HG03354 (cell line): ENCODE measurements around the gene ZGPAT.

Experiments used
- ATAC-seq: cut with Tn5 transposase; IDR thresholded peaks from one replicate; pipeline ENCODE4 v1.9.1; 2021; ENCODE audit warnings: mild to moderate bottlenecking; ENCODE audit not compliant: unreplicated experiment, poor library complexity, severe bottlenecking

ZGPAT gene

DNA sequence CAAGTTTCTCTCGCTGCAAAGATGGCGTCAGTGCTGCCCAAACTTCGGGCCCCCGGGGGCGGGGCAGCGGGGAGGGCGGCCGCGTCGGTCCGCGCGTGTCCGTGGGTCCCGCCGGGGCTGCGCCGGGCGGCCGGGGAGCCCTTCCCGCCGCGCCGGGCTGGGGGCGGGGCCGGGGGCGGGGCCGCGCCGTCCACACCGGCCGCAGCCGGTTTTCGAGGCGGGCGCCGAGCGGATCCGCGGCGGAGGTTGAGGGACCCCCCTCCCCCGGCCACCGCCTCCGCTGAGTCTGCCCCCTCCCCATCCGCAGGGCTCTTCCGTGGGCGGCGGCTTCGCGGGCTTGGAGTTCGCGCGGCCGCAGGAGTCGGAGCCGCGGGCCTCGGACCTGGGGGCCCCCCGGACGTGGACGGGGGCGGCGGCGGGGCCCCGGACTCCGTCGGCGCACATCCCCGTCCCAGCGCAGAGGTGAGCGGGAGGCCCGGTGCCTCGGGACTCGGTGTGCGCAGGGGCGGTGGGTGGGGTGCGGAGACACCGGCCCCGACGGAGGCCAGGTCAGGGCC, 32.3 kb downstream of the ZGPAT start:
- peak; percentile 20 for ATAC-seq

DNA sequence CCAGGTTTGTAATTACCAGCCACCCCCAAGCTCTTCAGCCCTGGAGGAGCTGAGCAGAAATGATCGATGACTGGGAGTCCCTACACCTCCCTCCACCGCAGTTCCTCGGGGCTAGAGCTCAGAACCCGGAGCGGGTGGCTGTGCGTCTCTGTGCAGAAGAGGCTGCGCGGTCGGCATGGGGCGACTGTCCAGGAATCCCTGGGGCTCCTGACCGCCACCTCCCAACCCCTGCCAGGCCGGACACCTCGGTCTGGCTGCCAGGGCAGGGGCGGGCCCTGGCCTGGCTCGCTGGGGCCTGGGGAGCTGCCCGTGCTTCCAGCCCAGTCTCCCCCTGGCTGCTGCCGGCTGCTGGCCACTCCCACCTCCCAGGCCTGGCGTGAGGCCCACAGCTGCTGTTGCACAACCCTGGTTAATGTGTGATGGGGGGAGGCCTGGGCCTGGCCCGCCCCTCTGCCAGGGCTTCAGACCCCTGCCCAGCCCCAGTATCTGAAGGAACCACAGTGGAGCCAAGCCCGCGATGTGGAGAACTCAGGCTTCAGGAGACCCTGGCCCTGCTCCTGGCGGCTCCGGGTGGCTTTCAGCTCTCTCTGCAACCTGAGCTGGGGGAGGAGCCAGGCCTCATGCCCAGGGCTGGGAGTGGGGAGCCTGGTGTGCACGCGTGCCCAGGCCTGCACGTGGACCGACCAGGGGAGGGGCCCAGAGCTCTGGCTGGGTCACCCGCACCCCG, 33.0 kb downstream of the ZGPAT start:
- ATAC-seq, result peak; percentile 1

DNA sequence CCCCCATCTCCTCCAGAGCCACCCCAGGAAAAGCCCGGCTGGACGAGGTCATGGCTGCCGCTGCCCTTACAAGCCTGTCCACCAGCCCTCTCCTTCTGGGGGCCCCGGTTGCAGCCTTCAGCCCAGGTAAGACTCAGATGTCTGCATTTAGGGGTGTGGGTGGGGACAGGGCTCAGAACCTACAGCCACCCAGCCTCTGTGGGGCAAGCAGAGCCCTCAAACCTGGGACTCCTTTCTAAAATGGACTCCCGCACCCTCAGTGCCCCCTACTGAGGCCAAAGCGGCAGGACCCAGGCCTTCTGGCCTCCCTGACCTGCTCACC, 33.5 kb downstream of the ZGPAT start:
- no peak for ATAC-seq

DNA sequence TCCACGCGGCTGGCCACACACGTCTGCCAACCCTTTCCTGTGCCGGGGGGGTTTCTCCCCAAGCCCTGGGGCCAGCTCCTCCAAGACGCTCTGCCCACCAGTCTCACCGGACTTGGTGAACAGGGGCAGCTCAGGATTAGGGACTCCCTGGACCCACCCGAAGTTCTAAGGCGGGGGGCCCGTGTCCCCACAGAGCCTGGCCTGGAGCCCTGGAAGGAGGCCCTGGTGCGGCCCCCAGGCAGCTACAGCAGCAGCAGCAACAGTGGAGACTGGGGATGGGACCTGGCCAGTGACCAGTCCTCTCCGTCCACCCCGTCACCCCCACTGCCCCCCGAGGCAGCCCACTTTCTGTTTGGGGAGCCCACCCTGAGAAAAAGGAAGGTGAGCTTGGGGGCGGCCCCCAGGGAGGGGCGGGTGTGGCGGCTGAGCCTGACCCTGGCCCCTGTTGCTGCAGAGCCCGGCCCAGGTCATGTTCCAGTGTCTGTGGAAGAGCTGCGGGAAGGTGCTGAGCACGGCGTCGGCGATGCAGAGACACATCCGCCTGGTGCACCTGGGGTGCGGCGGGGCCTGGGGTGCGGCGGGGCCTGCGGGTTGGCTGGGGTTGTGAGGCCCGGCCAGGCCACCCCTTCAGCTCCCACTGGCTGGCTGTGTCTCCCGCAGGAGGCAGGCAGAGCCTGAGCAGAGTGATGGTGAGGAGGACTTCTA, 34.0 kb downstream of the ZGPAT start:
- no peak for ATAC-seq

DNA sequence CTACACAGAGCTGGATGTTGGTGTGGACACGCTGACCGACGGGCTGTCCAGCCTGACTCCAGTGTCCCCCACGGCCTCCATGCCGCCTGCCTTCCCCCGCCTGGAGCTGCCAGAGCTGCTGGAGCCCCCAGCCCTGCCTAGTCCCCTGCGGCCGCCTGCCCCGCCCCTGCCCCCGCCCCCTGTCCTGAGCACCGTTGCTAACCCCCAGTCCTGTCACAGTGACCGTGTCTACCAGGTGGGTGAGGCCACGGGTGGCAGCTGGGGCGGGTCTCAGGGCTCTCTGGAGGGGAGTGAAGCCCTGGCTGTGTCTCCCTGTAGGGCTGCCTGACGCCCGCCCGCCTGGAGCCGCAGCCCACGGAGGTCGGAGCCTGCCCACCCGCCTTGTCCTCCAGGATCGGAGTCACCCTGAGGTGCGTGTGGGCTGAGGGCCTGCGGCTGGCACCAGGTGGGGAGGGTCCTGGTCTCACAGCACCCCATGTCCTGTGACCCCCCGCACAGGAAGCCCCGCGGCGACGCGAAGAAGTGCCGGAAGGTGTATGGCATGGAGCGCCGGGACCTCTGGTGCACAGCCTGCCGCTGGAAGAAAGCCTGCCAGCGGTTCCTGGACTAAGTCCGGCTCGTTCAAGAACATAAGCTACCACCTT, 34.7 kb downstream of the ZGPAT start:
- no peak for ATAC-seq

DNA sequence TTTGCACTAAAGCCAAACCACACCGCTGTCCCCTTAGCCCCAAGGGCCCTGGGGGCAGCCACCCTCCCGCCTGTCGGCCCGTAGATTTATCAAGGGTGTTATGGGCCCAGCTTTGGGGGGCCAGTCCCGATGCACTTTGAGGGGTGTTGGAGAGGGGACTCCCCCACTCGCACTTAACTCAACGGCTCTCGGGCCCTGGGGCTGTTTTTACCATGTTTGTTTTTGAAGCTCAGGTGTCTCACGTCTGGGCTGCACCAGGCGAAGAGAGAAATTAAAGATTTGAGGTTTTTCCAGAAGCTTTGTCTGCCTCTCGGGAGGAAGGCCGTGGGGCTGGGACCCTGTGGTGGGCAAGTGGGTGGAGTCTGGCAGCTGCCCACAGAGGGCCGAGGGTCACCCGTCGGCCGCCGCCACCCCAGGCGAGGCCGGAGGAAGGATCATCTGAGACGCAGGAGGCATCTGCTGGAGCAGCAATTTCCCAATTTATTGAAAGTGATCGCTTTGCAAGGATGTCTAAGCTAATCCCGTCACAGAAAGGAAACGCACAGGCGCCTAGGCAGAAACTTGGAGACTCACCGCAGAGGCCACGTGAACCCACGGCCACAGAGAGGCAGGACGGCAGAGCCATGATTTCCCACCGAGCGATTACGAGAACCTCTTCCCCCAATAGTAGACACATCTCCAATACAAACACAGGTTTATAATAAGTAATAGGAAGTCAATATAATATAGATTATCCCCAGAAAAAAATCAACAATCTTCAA, 35.6 kb downstream of the ZGPAT start:
- no peak for ATAC-seq

DNA sequence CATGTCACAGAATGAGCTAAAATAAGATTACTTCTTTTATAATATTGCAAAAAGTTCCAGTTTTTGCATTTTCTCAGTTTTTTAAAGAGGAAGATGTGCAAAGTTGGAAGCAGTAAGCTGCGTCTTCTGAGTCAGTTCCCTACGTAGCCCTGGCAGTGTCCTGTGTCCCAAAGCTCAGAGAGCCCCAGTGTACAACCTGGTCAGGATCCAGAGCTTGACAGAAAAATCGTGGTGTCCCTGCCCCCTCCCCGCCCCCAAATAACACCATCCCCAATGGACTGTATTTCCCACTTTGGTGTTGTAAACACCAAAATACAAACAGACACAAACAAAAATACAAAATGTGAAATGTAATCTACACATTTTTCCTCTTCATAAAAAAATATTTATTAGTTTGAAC, 36.3 kb downstream of the ZGPAT start:
- no peak for ATAC-seq

DNA sequence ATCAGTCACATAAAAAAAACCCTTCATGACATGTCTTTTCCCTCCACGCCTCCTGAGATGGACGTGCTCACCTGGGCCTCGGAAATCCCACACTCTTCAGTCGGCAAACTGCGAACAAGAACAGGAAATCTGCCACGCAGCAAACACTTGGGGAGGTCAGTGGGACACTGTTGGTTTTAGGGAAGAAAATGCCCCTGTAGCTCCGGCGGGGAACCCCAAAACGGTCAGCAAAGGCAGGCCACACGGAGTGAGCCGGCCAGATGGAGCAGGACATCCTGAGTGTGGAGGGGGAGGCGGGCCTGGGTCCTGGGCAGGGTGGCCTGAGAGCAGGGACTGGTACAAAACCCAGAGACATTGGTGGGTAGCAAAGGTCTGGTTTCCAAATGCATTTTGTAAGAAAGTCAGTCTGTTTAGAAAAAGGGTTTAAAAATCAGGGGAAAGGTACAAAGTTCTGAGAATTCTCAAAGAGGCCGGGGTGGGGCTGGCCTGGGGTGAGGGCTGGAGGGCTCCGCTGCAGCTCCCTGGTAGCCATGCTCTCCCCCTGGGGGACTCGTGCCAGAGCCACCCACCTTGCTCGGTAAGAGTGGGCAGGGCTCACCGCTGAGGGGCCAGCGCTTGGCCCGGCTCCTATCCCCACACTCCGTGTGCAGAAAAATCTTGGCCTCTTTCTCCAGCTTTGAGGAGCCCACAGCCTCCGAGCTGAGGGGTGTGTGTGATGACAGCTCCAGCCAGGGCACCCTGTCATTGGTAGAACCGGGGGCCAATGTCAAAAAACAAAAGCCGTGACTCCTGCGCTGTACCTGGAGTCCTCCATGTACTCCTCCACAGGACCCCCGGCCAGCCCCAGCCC, 37.0 kb downstream of the ZGPAT start:
- ATAC-seq, result no peak

DNA sequence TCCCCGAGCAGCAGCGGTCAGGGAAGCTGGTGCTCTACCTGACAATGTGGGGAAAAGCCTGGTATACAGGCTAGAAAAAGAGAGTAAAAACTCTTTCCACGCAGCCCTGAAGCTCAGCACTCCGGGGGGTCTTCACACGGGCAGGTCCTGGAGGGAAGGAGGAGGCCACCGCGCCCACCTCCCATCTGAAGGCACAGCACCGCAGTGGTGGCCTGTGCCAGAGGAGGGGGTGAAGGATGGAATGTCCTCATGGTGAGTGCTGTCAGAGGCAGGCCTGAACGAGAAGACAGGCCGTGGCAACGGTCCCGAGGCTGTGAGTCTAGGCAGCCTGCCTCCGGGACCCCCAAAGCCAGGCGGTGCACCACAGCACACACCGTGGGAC, 37.6 kb downstream of the ZGPAT start:
- no peak for ATAC-seq

DNA sequence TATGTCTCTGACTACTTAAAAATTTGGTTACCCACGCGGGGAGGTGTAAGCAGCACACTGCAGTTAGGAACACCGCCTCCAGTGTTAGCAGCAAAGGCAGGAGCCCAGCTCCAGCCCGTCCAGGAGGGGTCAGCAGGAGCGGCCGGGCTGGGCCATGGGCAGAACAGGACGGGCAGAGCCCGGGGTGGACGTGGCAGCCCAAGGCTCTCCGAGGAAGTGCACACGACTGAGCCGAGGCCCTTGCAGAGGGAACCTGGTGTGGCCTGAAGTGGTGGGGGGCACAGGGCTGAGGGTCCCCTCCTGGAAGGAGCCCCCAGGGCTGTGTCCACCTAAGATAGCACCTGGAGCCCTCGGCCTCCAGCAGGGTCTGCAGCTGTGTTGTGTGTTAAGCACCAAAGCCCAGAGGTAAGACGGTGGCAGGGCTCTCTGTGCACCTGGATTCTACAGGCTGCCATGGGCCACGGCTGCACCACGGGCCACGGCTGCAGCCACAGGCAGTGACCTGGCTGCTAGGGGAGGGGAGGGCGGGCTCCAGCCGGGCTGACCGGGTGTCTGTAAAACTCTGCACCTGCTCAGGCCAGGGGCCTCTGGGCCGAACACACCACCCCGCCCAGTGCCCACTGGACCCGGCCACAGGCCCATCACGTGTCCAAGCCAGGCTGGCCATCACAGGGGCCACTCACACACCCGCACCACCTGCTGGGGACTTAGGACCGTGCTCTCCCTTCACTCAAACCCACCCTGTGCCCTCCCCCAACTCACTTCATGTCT, 38.3 kb downstream of the ZGPAT start:
- ATAC-seq, result no peak

DNA sequence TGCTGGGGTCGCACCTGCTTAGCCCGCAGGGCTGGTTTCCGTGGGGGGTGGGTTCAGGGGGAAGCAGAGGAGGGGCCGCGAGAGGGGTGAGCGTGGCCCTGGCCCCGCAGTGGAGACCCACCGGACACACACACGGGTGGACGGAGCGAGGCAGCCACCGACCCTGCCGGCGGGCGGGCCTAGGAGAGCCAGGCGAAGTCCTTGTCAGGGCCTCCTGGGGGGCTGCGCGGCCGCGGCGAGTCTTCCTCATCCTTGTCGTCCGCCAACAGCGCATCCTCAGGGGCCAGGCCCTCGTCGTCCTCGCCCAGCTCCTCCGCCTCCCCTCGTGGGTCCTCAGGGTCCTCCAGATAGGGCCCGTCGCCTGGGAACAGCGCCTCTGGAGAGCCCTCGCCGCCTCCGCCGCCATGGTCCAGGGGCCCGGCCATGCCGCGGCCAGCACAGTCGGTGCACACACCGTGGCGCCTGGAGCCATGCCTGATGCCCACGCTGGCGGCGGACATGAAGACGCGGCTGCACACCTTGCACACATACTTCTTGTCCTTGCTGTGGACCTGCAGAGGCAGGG, 39.0 kb downstream of the ZGPAT start:
- ATAC-seq, result no peak

DNA sequence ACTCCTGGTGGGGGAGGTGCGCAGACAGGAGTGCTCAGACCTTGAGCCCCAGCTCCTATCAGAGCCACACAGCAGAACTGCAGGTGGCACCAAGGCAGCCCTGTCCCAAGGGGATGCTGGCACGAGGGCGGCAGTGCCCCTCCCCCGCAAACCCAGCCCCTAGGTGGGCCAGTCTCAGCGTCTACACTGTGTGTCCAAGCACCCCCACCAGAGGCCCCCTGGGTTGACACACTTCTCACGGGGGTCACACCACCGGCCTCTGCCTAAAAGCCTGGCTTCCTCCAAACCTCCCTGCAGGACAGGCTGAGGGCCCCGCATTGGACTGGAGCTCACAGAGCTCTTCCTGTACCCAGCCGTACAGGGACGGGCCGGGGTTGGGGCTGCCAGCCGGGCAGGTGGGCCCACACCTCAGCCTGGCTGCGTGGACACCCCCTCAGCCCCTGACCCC, 39.8 kb downstream of the ZGPAT start:
- ATAC-seq, result no peak

DNA sequence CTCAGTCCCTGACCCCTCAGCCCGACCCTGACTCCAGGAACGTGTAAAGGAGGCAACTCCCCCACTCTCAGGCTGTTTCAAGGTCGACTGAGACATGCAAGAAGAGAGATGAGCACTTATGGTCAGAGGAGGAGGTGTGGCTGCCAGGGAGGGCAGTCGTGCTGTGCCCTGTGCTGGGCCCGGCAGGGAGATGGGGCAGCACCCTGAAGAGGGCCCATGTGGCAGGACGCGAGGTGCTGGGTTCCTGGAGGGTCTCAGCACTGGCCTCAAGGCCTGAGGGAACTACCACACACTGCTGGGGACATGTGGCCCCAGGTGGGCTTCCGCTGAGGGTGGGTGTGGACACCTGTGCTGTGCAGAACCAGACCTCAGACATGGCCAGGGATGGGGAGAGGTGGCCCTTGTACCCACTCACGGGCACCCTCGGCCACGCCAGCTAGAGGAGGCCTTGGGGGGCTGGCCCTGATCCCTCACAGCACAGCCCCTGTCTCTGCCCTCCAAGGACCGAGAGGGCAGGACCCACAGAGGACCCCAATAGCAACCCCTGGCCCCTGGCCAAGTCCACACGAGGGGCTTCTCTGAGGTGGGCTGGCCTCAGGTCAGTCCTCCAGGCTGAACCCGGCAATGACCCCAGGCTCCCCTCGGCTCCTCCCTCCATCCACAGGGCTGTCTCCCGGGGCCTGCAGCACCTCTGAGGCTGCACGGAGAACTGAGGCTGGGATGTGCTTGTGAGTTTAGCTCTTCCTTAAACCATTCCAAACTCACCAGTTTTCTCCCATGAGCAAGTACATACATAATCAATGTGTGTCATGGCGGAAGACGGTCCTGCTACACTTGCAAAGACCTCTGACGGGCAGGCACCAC, 40.5 kb downstream of the ZGPAT start:
- ATAC-seq, result no peak

DNA sequence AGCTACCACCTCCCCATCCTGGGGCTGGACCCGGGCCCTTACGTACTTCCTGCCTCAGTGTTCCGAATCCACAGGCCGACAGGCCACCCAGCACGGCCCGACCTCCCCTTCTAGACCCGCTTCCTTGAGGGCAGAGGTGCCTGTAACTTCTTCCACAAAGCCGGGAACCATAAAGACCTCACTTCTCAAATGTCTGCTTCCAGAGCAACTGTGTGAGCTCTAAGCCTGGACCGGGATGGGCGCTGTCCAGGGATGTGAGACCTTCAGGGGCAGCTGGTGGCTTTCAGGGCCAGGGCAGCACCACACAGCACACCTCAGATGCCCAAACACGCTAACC, 41.1 kb downstream of the ZGPAT start:
- ATAC-seq, result no peak

DNA sequence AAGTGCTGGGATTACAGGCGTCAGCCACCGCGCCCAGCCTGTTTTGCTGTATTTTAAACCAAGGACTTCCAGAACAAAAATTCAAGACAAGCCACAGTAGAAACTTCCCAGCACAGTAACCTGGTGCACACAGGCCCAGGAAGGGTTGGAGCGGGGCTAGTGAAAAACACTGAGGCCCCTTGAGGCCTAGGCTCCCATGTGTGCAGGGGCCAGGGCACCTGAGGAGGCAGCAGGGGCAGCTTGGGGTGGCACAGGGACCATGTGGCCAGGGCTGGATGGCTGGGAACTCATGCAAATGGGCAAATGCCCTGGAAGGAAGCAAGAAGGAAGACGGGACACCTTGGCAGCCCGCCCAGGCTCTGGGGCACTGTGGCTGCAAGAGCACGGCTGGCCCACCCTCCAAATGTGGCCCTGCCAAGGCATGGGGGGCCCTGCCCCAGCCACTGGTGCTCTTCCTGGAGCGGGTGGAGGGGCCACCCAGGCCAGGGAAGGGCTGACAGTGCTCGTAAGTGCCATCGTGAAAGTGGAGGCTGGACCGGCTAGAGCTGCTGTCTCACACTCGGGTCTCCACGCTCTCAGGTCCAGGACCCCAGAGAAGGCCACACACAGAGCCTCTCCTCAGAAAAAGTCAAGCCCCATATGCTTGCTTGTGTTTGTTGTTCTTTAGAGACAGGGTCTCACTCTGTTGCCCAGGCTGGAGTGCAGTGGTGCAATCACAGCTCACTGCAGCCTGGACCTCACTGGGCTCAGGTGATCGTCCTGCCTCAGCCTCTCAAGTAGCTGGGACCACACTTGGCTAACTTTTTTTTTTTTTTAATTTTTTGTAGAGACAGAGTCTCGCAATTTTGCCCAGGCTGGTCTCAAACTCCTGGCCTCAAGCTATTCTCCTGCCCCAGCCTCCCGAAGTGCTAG, 42.0 kb downstream of the ZGPAT start:
- ATAC-seq, result no peak

DNA sequence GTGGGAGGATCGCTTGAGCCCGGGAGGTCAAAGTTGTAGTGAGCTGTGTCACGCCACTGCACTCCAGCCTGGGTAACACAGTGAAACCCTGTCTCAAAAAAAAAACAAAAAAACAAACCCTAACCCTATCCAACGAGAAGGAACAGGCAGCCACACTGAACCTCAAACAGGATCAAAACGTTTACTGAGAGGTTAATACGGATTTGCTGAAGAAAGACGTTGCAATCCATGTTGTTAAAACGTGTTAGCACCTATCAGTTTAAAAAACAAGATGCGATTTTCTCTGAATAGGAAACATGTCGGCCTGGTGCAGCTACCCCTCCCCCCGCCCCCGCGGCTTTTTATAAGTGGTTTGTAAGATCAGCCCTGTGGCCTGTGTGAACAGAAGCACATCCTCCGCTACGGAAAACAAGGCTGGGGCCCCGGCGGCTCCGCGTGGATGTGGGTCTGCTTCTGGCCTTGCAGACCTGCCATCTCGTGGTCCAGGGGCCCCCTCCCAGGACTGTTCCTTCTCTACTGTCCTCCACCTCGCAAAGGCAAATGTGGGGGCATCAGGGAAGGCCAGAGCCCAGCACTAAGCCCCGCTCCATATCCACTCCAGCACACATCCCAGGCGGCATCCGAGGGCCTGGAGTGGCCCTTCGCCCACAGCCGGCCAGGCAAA, 43.1 kb downstream of the ZGPAT start:
- no peak for ATAC-seq
